Upper lobe of right lung (tissue), 1 donor: ENCODE data around the gene NCAPG. TPM values are rescaled to one million over a fixed set of nuclear protein-coding genes. Genes with fewer than 3 reads are reported as not detected.

Experiments used
- ATAC-seq: fragments of 200-7000 bp; cut with Tn5 transposase; one replicate; pipeline ENCODE4 v1.9.1; 2020; ENCODE audit warnings: mild to moderate bottlenecking, moderate library complexity
- DNase-seq: peaks from one replicate; pipeline ENCODE4 v3.0.0-alpha.2; 2020
- H3K27ac ChIP-seq: fragments of 200-600 bp; one replicate; pipeline ENCODE4 v1.8.0; 2022
- H3K27me3 ChIP-seq: fragments of 200-600 bp; one replicate; pipeline ENCODE4 v1.8.0; 2022; ENCODE audit warnings: mild to moderate bottlenecking
- H3K36me3 ChIP-seq: fragments of 200-600 bp; one replicate; pipeline ENCODE4 v1.8.0; 2022
- H3K4me1 ChIP-seq: fragments of 200-600 bp; one replicate; pipeline ENCODE4 v1.8.0; 2022
- H3K4me3 ChIP-seq: fragments of 200-600 bp; one replicate; pipeline ENCODE4 v1.8.0; 2022; ENCODE audit warnings: mild to moderate bottlenecking
- H3K9me3 ChIP-seq: fragments of 200-600 bp; one replicate; pipeline ENCODE4 v1.8.0; 2022
- CTCF ChIP-seq: fragments of 200-600 bp; IDR thresholded peaks from one replicate; pipeline ENCODE4 v1.8.0; 2022; ENCODE audit warnings: antibody characterized with exemption
- intact Hi-C: fragments of 100-400 bp; cut with DNase I; formaldehyde crosslinking; loops from one replicate; pipeline ENCODE4 v1.11.0; 2022
- total RNA-seq: library from RNA; stranded (reverse); fragmentation: NEBNext Ultra II Directional; extraction: Animal tissue kit (Norgen Biotek cat#: 25700); gene quantifications from one replicate; pipeline ENCODE4 v1.2.1, GENCODE V29; 2021
- donor health status: DM: no; HTN: yes; CAD: no; lungs with severe emphysema.

The NCAPG gene
- total RNA-seq, 1 donor from 2014 or later: 0.84 TPM

- no peaks in the 10 kb centered on the region for H3K27me3 ChIP-seq
Measured at GRCh38 chr4:17867276-17867675, 56.5 kb downstream of the NCAPG start.

GRCh38 chr4:17869327-17869726 is 58.5 kb downstream of the NCAPG start:
- Histone ChIP-seq H3K27ac (no peak overlapping the region), H3K4me1 (no peaks in the 10 kb centered on the region), H3K27me3 (no peaks in the 10 kb centered on the region), H3K4me3 (no peak overlapping the region), H3K36me3 (no peaks in the 10 kb centered on the region), H3K9me3 (no peaks in the 10 kb centered on the region)
- ATAC-seq (no peak), DNase-seq (no peak)
- TF ChIP-seq CTCF: no peak
- intact Hi-C loops: no loop called here

More at GRCh38 chr4:17867276-17867675, 56.5 kb downstream of the NCAPG start:
- Histone ChIP-seq H3K4me3 (no peak overlapping the region), H3K9me3 (no peaks in the 10 kb centered on the region), H3K4me1 (no peaks in the 10 kb centered on the region), H3K36me3 (no peaks in the 10 kb centered on the region), H3K27ac (no peak overlapping the region)
- DNase-seq: no peak
- intact Hi-C loops: no loop called here
- no peak for TF ChIP-seq CTCF
- ATAC-seq: no peak

GRCh38 chr4:17875402-17876070 is 64.8 kb downstream of the NCAPG start:
- Histone ChIP-seq H3K27me3 (no peaks in the 10 kb centered on the region), H3K4me3 (no peak overlapping the region), H3K27ac (no peak overlapping the region), H3K4me1 (no peaks in the 10 kb centered on the region), H3K36me3 (no peaks in the 10 kb centered on the region), H3K9me3 (no peaks in the 10 kb centered on the region)
- intact Hi-C loops: no loop called here
- TF ChIP-seq CTCF: no peak
- DNase-seq (no peak), ATAC-seq (no peak)

- ATAC-seq (no peak), DNase-seq (no peak)
- no peaks in the 10 kb centered on the region for H3K9me3 ChIP-seq
- H3K27me3 ChIP-seq: no peaks in the 10 kb centered on the region
- H3K4me1 ChIP-seq: no peaks in the 10 kb centered on the region
- no peak overlapping the region for H3K4me3 ChIP-seq
- intact Hi-C loops: no loop called here
- TF ChIP-seq CTCF: no peak
- no peak overlapping the region for H3K27ac ChIP-seq
- no peaks in the 10 kb centered on the region for H3K36me3 ChIP-seq
Measured at GRCh38 chr4:17876943-17877342, 66.2 kb downstream of the NCAPG start.

GRCh38 chr4:17877661-17878060 is 66.9 kb downstream of the NCAPG start:
- Histone ChIP-seq H3K9me3 (no peaks in the 10 kb centered on the region), H3K4me1 (no peaks in the 10 kb centered on the region), H3K27me3 (no peaks in the 10 kb centered on the region), H3K36me3 (no peaks in the 10 kb centered on the region), H3K4me3 (no peak overlapping the region), H3K27ac (no peak overlapping the region)
- no peak for TF ChIP-seq CTCF
- intact Hi-C loops: no loop called here
- ATAC-seq (no peak), DNase-seq (no peak)

- DNase-seq (no peak), ATAC-seq (no peak)
- Histone ChIP-seq H3K27ac (no peak overlapping the region), H3K36me3 (peaks cover 8% of the 10 kb centered on the region), H3K27me3 (no peaks in the 10 kb centered on the region), H3K4me3 (no peak overlapping the region), H3K9me3 (no peaks in the 10 kb centered on the region), H3K4me1 (no peaks in the 10 kb centered on the region)
- intact Hi-C loops: no loop called here
- no peak for TF ChIP-seq CTCF
Measured at GRCh38 chr4:17884063-17884462, 73.3 kb downstream of the NCAPG start.
